Ovary (tissue), 3 donors: Measurements from ENCODE around the gene RNF111.

Experiments
- EP300 ChIP-seq: sonication (generic); formaldehyde crosslinking; IDR thresholded peaks from one replicate; pipeline ENCODE4 v1.6.1; 2017; ENCODE audit warnings: antibody characterized with exemption
- POLR2A ChIP-seq: fragments of 450-650 bp; IDR thresholded peaks from one replicate; pipeline ENCODE4 v1.6.1; 2017; ENCODE audit warnings: antibody characterized with exemption, mild to moderate bottlenecking, moderate library complexity
- TF ChIP-seq, protein P1 (sequence below), 3 donors: fragments of 450-650 bp in 2 of 3; fragments of 200-600 bp in 1 of 3; IDR thresholded peaks; one replicate each; pipeline versions ENCODE4 v1.5.1 to v1.8.0; 2016 to 2022; ENCODE audit warnings: antibody characterized with exemption in 3 of 3, mild to moderate bottlenecking in 1 of 3
- donor health status: DM: no; HTN: no; CAD: no.

DNA sequence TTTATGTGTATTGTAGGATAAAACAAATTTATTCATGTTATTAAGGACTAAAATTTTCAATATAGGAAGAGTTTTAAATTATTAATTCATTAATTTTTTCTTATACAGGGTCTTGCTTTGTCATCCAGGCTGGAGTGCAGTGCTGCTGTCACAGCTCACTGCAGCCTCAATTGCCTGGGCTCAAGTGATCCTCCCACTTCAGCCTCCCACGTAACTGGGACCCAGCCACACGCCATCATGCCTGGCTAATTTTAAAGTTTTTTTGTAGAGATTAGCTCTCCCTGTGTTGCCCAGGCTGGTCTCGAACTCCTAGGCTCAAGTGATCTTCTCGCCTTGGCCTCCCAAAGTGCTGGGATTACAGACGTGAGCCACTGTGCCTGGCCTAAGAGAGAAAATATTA is 132.2 kb downstream of the RNF111 start:
- TF ChIP-seq, protein P1, sequence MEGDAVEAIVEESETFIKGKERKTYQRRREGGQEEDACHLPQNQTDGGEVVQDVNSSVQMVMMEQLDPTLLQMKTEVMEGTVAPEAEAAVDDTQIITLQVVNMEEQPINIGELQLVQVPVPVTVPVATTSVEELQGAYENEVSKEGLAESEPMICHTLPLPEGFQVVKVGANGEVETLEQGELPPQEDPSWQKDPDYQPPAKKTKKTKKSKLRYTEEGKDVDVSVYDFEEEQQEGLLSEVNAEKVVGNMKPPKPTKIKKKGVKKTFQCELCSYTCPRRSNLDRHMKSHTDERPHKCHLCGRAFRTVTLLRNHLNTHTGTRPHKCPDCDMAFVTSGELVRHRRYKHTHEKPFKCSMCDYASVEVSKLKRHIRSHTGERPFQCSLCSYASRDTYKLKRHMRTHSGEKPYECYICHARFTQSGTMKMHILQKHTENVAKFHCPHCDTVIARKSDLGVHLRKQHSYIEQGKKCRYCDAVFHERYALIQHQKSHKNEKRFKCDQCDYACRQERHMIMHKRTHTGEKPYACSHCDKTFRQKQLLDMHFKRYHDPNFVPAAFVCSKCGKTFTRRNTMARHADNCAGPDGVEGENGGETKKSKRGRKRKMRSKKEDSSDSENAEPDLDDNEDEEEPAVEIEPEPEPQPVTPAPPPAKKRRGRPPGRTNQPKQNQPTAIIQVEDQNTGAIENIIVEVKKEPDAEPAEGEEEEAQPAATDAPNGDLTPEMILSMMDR (IDR thresholded peaks at IDR 0.05) = no peak
- TF ChIP-seq POLR2A = no peak
- TF ChIP-seq EP300 = no peak
